Stomach smooth muscle (tissue), 2 donors: ENCODE measurements around the gene PKP4.
"Not testable (repeated sequence)": the region's sequence is repeated elsewhere in the genome, so short reads cannot be mapped to it uniquely, and the experiment has no call there.

Source experiments
- H3K27ac ChIP-seq: one replicate; pipeline ENCODE4 v1.7.0; 2013; ENCODE audit warnings: mild to moderate bottlenecking, low read length, inconsistent platforms
- H3K27me3 ChIP-seq, 2 donors: one replicate each; pipeline ENCODE4 v1.7.0; 2013; ENCODE audit warnings: low read length in 2 of 2; ENCODE audit not compliant: insufficient read depth in 2 of 2, control insufficient read depth in 1 of 2
- H3K36me3 ChIP-seq, 2 donors: one replicate each; pipeline ENCODE4 v1.7.0; 2013; ENCODE audit warnings: low read length in 2 of 2; ENCODE audit not compliant: control insufficient read depth in 2 of 2, insufficient read depth in 2 of 2
- H3K4me1 ChIP-seq: one replicate; pipeline ENCODE4 v1.7.0; 2013; ENCODE audit warnings: low read length; ENCODE audit not compliant: control insufficient read depth, insufficient read depth
- H3K4me3 ChIP-seq, 2 donors: one replicate each; pipeline ENCODE4 v1.7.0; 2013; ENCODE audit warnings: low read length in 2 of 2
- H3K9ac ChIP-seq, 2 donors: one replicate each; pipeline ENCODE4 v1.7.0; 2013; ENCODE audit warnings: low read length in 2 of 2, mild to moderate bottlenecking in 1 of 2
- H3K9me3 ChIP-seq, 2 donors: one replicate each; pipeline ENCODE4 v1.7.0; 2013; ENCODE audit warnings: low read length in 2 of 2; ENCODE audit not compliant: control insufficient read depth in 2 of 2
- donor health status: healthy.
- donor health status: Pancreatic carcinoma.

Gene PKP4, protein sequence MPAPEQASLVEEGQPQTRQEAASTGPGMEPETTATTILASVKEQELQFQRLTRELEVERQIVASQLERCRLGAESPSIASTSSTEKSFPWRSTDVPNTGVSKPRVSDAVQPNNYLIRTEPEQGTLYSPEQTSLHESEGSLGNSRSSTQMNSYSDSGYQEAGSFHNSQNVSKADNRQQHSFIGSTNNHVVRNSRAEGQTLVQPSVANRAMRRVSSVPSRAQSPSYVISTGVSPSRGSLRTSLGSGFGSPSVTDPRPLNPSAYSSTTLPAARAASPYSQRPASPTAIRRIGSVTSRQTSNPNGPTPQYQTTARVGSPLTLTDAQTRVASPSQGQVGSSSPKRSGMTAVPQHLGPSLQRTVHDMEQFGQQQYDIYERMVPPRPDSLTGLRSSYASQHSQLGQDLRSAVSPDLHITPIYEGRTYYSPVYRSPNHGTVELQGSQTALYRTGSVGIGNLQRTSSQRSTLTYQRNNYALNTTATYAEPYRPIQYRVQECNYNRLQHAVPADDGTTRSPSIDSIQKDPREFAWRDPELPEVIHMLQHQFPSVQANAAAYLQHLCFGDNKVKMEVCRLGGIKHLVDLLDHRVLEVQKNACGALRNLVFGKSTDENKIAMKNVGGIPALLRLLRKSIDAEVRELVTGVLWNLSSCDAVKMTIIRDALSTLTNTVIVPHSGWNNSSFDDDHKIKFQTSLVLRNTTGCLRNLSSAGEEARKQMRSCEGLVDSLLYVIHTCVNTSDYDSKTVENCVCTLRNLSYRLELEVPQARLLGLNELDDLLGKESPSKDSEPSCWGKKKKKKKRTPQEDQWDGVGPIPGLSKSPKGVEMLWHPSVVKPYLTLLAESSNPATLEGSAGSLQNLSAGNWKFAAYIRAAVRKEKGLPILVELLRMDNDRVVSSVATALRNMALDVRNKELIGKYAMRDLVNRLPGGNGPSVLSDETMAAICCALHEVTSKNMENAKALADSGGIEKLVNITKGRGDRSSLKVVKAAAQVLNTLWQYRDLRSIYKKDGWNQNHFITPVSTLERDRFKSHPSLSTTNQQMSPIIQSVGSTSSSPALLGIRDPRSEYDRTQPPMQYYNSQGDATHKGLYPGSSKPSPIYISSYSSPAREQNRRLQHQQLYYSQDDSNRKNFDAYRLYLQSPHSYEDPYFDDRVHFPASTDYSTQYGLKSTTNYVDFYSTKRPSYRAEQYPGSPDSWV

DNA sequence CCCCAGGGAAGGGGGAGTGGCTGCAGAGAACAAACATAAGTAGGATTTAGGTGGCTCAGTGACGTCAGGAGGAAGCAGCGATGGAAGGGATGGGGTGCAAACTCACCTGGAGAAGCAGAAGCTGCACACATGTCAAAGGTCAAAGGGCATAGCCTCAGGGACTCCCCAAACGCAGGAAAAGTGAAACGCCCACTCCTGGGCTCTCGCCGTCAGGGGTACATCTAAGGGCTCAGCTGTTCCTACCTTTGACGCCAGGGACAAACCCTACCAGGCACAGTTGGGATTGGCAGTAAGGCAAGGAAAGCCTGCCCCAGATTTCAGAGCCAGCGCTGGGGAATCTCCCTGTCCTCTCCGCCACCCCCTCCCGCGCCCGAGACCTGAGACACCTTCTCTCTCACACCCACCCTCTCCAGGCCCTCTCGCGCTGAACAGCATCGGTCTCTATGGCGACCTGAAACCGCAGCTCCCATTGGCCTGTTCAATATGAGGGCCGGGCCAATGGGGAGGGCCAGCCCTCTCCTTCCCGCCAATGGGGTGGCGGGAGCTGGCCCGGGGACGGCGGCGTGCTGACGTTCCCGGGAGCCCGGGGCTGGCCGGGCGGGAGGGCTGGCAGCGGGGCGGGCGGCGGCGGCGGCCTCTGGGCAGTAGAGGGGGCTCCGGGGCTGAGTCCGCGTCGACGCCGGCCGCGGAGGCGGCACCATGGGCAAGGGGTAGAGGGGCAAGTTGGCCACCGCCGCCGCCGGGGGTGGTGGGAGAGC is at the start of gene PKP4, which contains the start of gene CCDC148:
Gene PKP4, plus strand, starts transcription at position 644 of the 758 bp plus-strand sequence. CDS start 76,233 bp downstream, outside the sequence.
Gene CCDC148, minus strand, starts transcription at position 445 of the 758 bp plus-strand sequence. Its CDS starts 314 bp downstream, at position 131.
- H3K36me3 ChIP-seq = no peaks in the 10 kb centered on the region
- peak within 1 kb of the TSS; percentile 78 for H3K27ac ChIP-seq
- H3K27me3 ChIP-seq = no peaks in the 10 kb centered on the region
- no peaks in the 10 kb centered on the region for H3K9me3 ChIP-seq
- H3K9ac ChIP-seq = peak within 1 kb of the TSS; percentile 71
- peak within 1 kb of the TSS; percentile 84 to 87 for H3K4me3 ChIP-seq
- H3K4me1 ChIP-seq = peaks cover 7% of the 10 kb centered on the region

DNA sequence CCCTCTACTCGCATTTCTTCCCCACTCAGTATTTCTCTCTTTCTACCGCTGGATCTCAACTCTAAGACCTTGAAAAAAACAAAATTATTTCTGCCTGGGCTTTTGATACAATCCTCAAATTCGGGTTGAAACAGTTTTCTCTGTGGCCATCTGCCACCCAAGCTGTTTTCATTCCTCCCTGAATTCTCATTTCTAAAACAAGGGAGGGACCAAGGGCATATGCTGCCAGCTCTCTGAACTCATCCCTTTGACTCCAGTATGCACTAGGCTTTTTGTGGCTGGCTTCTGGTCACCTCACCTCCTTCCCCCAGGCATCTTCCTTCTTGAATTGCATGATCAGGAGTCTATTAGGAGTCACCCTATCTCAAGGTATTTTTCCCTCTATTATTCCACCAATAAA is 49.7 kb upstream of the PKP4 start:
- Histone ChIP-seq H3K4me3 (no peak overlapping the region), H3K9me3 (peaks cover 0 to 3% of the 10 kb centered on the region in 2 donors), H3K27ac (no peak overlapping the region), H3K4me1 (no peaks in the 10 kb centered on the region), H3K9ac (no peak overlapping the region), H3K36me3 (no peaks in the 10 kb centered on the region), H3K27me3 (no peaks in the 10 kb centered on the region)

DNA sequence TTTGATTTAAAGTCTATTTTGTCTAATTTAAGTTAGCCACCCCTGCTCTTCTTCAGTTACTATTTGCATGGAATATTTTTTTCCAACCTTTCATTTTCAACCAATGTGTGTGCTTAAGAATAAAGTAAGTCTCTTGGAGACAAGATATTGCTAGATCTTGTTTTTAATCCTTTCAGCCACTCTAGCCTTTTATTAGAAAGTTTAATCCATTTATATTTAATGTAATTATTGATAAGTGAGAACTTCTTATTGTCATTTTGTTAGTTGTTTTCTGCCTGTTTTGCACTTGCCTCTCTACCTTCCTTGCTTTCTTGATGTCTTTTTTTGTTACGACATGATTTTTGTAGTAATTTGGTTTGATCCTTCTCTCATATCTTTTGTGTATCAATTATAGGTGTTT is 46.6 kb upstream of the PKP4 start:
- Histone ChIP-seq H3K27me3 (no peaks in the 10 kb centered on the region), H3K27ac (no peak overlapping the region), H3K36me3 (no peaks in the 10 kb centered on the region), H3K9ac (no peak overlapping the region), H3K4me3 (no peak overlapping the region), H3K9me3 (peaks cover 0 to 3% of the 10 kb centered on the region in 2 donors), H3K4me1 (no peaks in the 10 kb centered on the region)

DNA sequence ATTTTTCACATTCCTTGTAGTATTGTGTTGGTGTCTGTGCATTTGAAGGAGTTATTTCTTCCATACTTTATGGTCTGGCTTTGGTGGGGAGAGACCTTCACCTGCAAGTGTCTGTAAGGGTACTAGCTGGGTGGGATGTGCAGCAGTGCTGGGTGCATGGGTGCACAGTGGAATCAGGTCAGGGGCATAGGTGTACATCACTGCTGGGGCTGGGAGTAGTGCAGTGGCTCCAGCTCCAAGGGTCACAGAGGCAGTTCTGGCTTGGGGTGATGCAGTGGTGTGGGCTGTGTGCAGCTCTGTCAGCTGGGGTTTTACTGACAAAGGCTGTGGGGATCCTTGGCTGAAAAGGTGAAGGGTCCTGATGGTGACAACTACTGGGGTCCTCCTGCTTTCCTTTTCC is 45.0 kb upstream of the PKP4 start:
- H3K4me1 ChIP-seq = no peaks in the 10 kb centered on the region
- no peak overlapping the region for H3K4me3 ChIP-seq
- no peak overlapping the region for H3K9ac ChIP-seq
- H3K36me3 ChIP-seq = no peaks in the 10 kb centered on the region
- H3K27ac ChIP-seq = no peak overlapping the region
- peaks cover 0 to 11% of the 10 kb centered on the region in 2 donors for H3K9me3 ChIP-seq
- no peaks in the 10 kb centered on the region for H3K27me3 ChIP-seq

DNA sequence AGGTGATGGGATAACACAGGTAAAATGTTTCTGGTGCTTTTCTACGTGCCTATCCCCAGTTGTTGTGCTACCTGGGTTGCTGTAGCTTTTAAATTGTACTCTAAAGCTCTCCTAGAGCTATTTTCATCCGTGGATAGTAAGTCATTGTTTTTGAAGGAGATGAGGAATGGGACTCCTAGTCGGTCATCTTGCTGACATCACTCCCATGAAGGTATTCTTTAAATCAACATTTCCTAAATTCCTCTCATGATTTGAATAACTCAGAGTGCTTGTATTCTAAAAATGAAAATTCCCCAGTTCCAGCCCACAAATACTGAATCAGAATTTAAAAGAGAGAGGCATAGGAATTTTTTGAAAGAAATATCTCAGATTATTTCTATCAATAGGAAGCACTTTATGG is 44.5 kb upstream of the PKP4 start:
- Histone ChIP-seq H3K36me3 (no peaks in the 10 kb centered on the region), H3K4me3 (no peak overlapping the region), H3K27ac (no peak overlapping the region), H3K4me1 (no peaks in the 10 kb centered on the region), H3K27me3 (no peaks in the 10 kb centered on the region), H3K9ac (no peak overlapping the region), H3K9me3 (peaks cover 0 to 11% of the 10 kb centered on the region in 2 donors)

DNA sequence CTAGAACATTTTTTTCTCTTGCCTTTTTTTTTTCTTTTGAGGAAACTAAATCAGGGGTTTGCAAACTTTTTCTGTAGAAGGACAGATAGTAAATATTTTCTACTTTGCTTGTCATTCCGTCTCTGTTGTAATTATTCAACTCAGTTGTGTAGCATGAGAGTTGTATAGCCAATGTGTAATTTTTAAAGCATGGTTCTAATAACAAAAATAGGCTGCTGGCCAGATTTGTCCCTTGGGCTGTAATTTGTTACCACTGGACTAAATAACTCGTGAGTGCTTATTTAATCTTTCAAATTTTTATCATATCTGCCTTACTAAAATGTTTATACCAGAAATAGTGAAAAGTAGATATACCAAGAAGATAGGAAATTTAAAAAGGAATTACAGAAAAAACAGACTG is 43.2 kb upstream of the PKP4 start:
- H3K36me3 ChIP-seq = no peaks in the 10 kb centered on the region
- no peaks in the 10 kb centered on the region for H3K27me3 ChIP-seq
- no peak overlapping the region for H3K4me3 ChIP-seq
- H3K9ac ChIP-seq = no peak overlapping the region
- H3K9me3 ChIP-seq = peaks cover 0 to 11% of the 10 kb centered on the region in 2 donors
- H3K4me1 ChIP-seq = no peaks in the 10 kb centered on the region
- H3K27ac ChIP-seq = no peak overlapping the region

DNA sequence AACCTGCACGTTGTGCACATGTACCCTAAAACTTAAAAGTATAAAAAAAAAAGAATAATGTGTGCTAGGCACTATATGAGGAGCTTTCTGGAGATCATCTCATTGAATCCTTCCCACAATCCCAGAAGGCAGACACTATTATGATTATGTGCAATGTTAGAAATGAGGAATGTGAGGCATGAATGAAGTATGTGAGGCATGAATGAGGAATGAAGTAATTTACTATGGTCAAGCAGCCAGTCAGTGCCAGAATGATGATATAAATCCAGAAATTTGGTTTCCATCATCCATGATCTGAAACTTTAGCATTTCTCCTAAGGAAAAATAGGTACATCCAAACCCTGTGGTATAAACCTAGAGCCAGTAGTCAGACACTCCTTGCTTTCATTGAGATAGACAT is 42.2 kb upstream of the PKP4 start:
- H3K27me3 ChIP-seq = no peaks in the 10 kb centered on the region
- no peaks in the 10 kb centered on the region for H3K4me1 ChIP-seq
- peaks cover 0 to 11% of the 10 kb centered on the region in 2 donors for H3K9me3 ChIP-seq
- H3K4me3 ChIP-seq = no peak overlapping the region
- H3K27ac ChIP-seq = no peak overlapping the region
- H3K9ac ChIP-seq = no peak overlapping the region
- H3K36me3 ChIP-seq = no peaks in the 10 kb centered on the region

DNA sequence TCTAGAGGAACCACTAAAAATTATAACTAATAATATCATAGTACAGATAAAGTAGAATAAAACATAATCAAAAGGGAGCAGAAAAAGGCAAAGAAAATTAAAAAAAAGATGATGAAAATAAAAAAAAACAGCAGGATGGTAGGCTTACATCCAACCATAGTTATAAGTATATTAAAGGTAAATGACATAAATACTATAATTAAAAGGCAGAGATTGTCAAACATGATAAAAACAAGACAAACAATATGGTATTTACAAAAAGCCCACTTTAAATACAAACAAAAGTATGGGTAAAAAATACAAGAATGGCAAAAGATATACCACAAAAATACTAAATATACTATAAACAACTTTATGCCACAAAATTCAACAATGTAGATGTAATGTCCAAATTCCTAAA is 24.6 kb upstream of the PKP4 start:
- H3K27ac ChIP-seq = no peak overlapping the region

DNA sequence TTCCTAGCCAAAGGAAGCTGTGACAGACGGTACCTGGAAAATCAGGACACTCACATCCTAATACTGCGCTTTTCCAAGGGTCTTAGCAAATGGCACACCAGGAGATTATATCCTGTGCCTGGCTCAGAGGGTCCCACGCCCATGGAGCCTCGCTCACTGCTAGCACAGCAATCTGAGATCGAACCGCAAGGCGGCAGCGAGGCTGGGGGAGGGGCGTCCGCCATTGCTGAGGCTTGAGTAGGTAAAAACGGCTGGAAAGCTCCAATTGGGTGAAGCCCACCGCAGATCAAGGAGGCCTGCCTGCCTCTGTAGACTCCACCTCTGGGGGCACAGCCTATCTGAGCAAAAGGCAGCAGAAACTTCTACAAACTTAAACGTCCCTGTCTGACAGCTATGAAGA is 23.0 kb upstream of the PKP4 start:
- not testable (repeated sequence) for H3K27ac ChIP-seq, H3K9ac ChIP-seq, H3K36me3 ChIP-seq, H3K4me1 ChIP-seq, H3K4me3 ChIP-seq, H3K9me3 ChIP-seq, H3K27me3 ChIP-seq

More for the DNA sequence above, 24.6 kb upstream of the PKP4 start:
- Histone ChIP-seq H3K4me3 (no peak overlapping the region), H3K9ac (no peak overlapping the region), H3K27me3 (no peaks in the 10 kb centered on the region), H3K4me1 (no peaks in the 10 kb centered on the region), H3K9me3 (peaks cover 0 to 10% of the 10 kb centered on the region in 2 donors), H3K36me3 (no peaks in the 10 kb centered on the region)

DNA sequence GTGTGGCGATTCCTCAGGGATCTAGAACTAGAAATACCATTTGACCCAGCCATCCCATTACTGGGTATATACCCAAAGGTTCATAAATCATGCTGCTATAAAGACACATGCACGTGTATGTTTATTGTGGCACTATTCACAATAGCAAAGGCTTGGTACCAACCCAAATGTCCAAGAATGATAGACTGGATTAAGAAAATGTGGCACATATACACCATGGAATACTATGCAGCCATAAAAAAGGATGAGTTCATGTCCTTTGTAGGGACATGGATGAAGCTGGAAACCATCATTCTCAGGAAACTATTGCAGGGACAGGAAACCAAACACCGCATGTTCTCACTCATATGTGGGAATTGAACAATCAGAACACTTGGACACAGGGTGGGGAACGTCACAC is 17.7 kb upstream of the PKP4 start:
- H3K36me3 ChIP-seq, H3K27me3 ChIP-seq, H3K9me3 ChIP-seq, H3K9ac ChIP-seq, H3K4me1 ChIP-seq, H3K4me3 ChIP-seq, H3K27ac ChIP-seq: not testable (repeated sequence)
